Measurements from ENCODE around the gene ANKRD33B. TPM values are rescaled to one million over a fixed set of nuclear protein-coding genes. Genes with fewer than 3 reads are reported as not detected.

Gene ANKRD33B
- polyA plus RNA-seq, 1 donor: 1.5 TPM

- no peak for DNase-seq
Measured at GRCh38 chr5:10676224-10676623, 112.4 kb downstream of the ANKRD33B start.

- no peak for DNase-seq
Measured at GRCh38 chr5:10676946-10677345, 113.1 kb downstream of the ANKRD33B start.

GRCh38 chr5:10677533-10677932 lies 113.7 kb downstream of the ANKRD33B start:
- DNase-seq: no peak

- no peak for DNase-seq
Measured at GRCh38 chr5:10678244-10678643, 114.4 kb downstream of the ANKRD33B start.

- no peak for DNase-seq
Measured at GRCh38 chr5:10679336-10679988, 115.6 kb downstream of the ANKRD33B start.

GRCh38 chr5:10680876-10681481 lies 117.1 kb downstream of the ANKRD33B start:
- no peak for DNase-seq

- DNase-seq: no peak
Measured at GRCh38 chr5:10681731-10682679, 118.1 kb downstream of the ANKRD33B start.

GRCh38 chr5:10682801-10683525 lies 119.1 kb downstream of the ANKRD33B start:
- no peak for DNase-seq

GRCh38 chr5:10684303-10685086 lies 120.6 kb downstream of the ANKRD33B start:
- DNase-seq: no peak

GRCh38 chr5:10685115-10685521 lies 121.2 kb downstream of the ANKRD33B start:
- no peak for DNase-seq

- no peak for DNase-seq
Measured at GRCh38 chr5:10686890-10687289, 123.0 kb downstream of the ANKRD33B start.

GRCh38 chr5:10688651-10689171 lies 124.8 kb downstream of the ANKRD33B start:
- no peak for DNase-seq

GRCh38 chr5:10689391-10690081 lies 125.7 kb downstream of the ANKRD33B start:
- no peak for DNase-seq

- DNase-seq: no peak
Measured at GRCh38 chr5:10690460-10691440, 126.9 kb downstream of the ANKRD33B start.

GRCh38 chr5:10691826-10692785 lies 128.2 kb downstream of the ANKRD33B start:
- DNase-seq: no peak

GRCh38 chr5:10695055-10695649 lies 131.3 kb downstream of the ANKRD33B start:
- DNase-seq: peak; percentile 61

GRCh38 chr5:10695759-10696543 lies 132.1 kb downstream of the ANKRD33B start:
- no peak for DNase-seq

Measured in left kidney (tissue), 2 donors.